Kidney (tissue), 14 donors: ENCODE results near the gene RPAP2. TPM values are rescaled to one million over a fixed set of nuclear protein-coding genes. Genes with fewer than 3 reads are reported as not detected.
"Not testable (repeated sequence)": the region's sequence is repeated elsewhere in the genome, so short reads cannot be mapped to it uniquely, and the experiment has no call there.

Experiments
- DNase-seq, 5 donors: peaks; one replicate each; pipeline ENCODE4 v3.0.0-alpha.2; 2013 to 2020
- FAIRE-seq: peaks from 2 replicates; lab custom pipeline; 2012; peaks lifted over from hg19 to GRCh38; lab: Jason Lieb, UNC
- H3K27ac ChIP-seq, 2 donors: one replicate each; pipeline ENCODE4 v1.7.0; 2013; ENCODE audit warnings: low read depth in 2 of 2, low read length in 2 of 2, inconsistent platforms in 1 of 2
- H3K27me3 ChIP-seq: one replicate; pipeline ENCODE4 v1.7.1; 2013; ENCODE audit warnings: low read length, inconsistent platforms; ENCODE audit not compliant: control insufficient read depth, insufficient read depth
- H3K36me3 ChIP-seq, 3 donors: one replicate each; pipeline versions ENCODE4 v1.7.0 to v1.7.1; 2013; ENCODE audit warnings: low read length in 3 of 3, control low read depth in 1 of 3, inconsistent platforms in 1 of 3; ENCODE audit not compliant: insufficient read depth in 3 of 3, control insufficient read depth in 2 of 3
- H3K4me1 ChIP-seq, 3 donors: one replicate each; pipeline versions ENCODE4 v1.7.0 to v1.7.1; 2013; ENCODE audit warnings: low read length in 3 of 3, inconsistent platforms in 1 of 3, low read depth in 1 of 3; ENCODE audit not compliant: control insufficient read depth in 2 of 3, insufficient read depth in 2 of 3
- H3K4me3 ChIP-seq, 3 donors: one replicate each; pipeline versions ENCODE4 v1.7.0 to v1.8.1; 2013; ENCODE audit warnings: low read length in 3 of 3, control low read depth in 1 of 3, inconsistent platforms in 1 of 3
- H3K9ac ChIP-seq, 3 donors: one replicate each; pipeline versions ENCODE4 v1.7.0 to v1.7.1; 2013; ENCODE audit warnings: low read length in 3 of 3, control low read depth in 1 of 3, inconsistent platforms in 1 of 3
- H3K9me3 ChIP-seq, 3 donors: one replicate each; pipeline versions ENCODE4 v1.7.0 to v1.7.1; 2013; ENCODE audit warnings: low read length in 3 of 3, control low read depth in 1 of 3, inconsistent platforms in 1 of 3; ENCODE audit not compliant: control insufficient read depth in 2 of 3, insufficient read depth in 1 of 3
- CTCF ChIP-seq: IDR thresholded peaks from 3 replicates; pipeline ENCODE4 v1.5.1; 2012; ENCODE audit warnings: mild to moderate bottlenecking, moderate library complexity, borderline replicate concordance; ENCODE audit not compliant: insufficient read depth; ENCODE audit errors: extremely low read depth
- intact Hi-C: fragments of 100-400 bp; cut with DNase I; formaldehyde crosslinking; loops from one replicate; pipeline ENCODE4 v1.11.1; 2022
- polyA plus RNA-seq: library from polyadenylated mRNA; stranded (reverse); fragments of 350-450 nt; fragmentation: Illumina TruSeq; extraction: RNeasy Lipid Tissue Mini Kit (QIAGEN cat#74804); gene quantifications from one replicate; pipeline ENCODE4 v1.2.3, GENCODE V29; 2014; ENCODE audit warnings: low read depth, low replicate concordance; ENCODE audit not compliant: insufficient read depth
- total RNA-seq: library from RNA; stranded (reverse); fragmentation: NEBNext Ultra II Directional; extraction: Animal tissue kit (Norgen Biotek cat#: 25700); gene quantifications from one replicate; pipeline ENCODE4 v1.2.1, GENCODE V29; 2021
- donor health status: control.
- donor health status: control.
- donor health status: control.
- donor health status: control.
- donor health status: control.
- donor health status: DM: yes; HTN: yes; CAD: no.
- donor health status: Normal renal cell carcinoma (clear cell type).

Gene RPAP2
- total and polyA plus RNA-seq, 2 donors from 2014 or later: 11.4 to 25.1 TPM

- TF ChIP-seq CTCF: no peak
- no peak for FAIRE-seq
- Histone ChIP-seq H3K36me3 (peaks cover 2 to 12% (median 5%) of the 10 kb centered on the region in 3 donors), H3K27ac (no peak overlapping the region), H3K4me3 (no peak overlapping the region), H3K4me1 (no peaks in the 10 kb centered on the region), H3K27me3 (no peaks in the 10 kb centered on the region), H3K9me3 (no peaks in the 10 kb centered on the region), H3K9ac (no peak overlapping the region)
- intact Hi-C loops: no loop called here
- DNase-seq: no peak
Measured at GRCh38 chr1:92352856-92353255, 54.0 kb downstream of the RPAP2 start.

GRCh38 chr1:92354259-92354658, 55.4 kb downstream of the RPAP2 start:
- TF ChIP-seq CTCF: no peak
- Histone ChIP-seq H3K27ac (no peak overlapping the region), H3K9me3 (no peaks in the 10 kb centered on the region), H3K4me3 (no peak overlapping the region), H3K9ac (no peak overlapping the region), H3K27me3 (no peaks in the 10 kb centered on the region), H3K36me3 (peaks cover 0 to 7% (median 3%) of the 10 kb centered on the region in 3 donors), H3K4me1 (no peaks in the 10 kb centered on the region)
- intact Hi-C loops: no loop called here
- DNase-seq: no peak
- no peak for FAIRE-seq

GRCh38 chr1:92356956-92357355, 58.1 kb downstream of the RPAP2 start:
- Histone ChIP-seq H3K9ac (no peak overlapping the region), H3K9me3 (no peaks in the 10 kb centered on the region), H3K36me3 (peaks cover 0 to 2% (median 0%) of the 10 kb centered on the region in 3 donors), H3K27me3 (no peaks in the 10 kb centered on the region), H3K4me1 (no peaks in the 10 kb centered on the region), H3K27ac (no peak overlapping the region), H3K4me3 (no peak overlapping the region)
- TF ChIP-seq CTCF: no peak
- no peak for DNase-seq
- intact Hi-C loops: no loop called here
- no peak for FAIRE-seq

GRCh38 chr1:92359382-92359781, 60.5 kb downstream of the RPAP2 start:
- H3K4me3 ChIP-seq, FAIRE-seq, H3K4me1 ChIP-seq, DNase-seq, H3K27ac ChIP-seq, intact Hi-C loops, H3K9me3 ChIP-seq, H3K27me3 ChIP-seq, H3K9ac ChIP-seq, H3K36me3 ChIP-seq: not testable (repeated sequence)
